ENCODE measurements around the gene BICC1. TPM values are rescaled to one million over a fixed set of nuclear protein-coding genes. Genes with fewer than 3 reads are reported as not detected.

BICC1 gene
- total and polyA plus RNA-seq, 2 experiments from 2014 or later, result 5.8 to 20.4 TPM

GRCh38 chr10:58840840-58841435, 328.3 kb downstream of the BICC1 start:
- Histone ChIP-seq H3K79me2 (no peaks in the 10 kb centered on the region), H3K27me3 (no peaks in the 10 kb centered on the region), H3K9me3 (ENCODE audit: low read depth) (no peaks in the 10 kb centered on the region), H3K4me3 (no peak overlapping the region), H3K36me3 (replicated peaks; ENCODE audit: insufficient read depth, low read depth) (no peaks in the 10 kb centered on the region), H3K4me2 (no peak overlapping the region), H4K20me1 (ENCODE audit: insufficient read depth, poor library complexity, severe bottlenecking) (no peaks in the 10 kb centered on the region), H3K9me2 (replicated peaks; ENCODE audit: insufficient read depth) (no peaks in the 10 kb centered on the region), H2AFZ (no peak overlapping the region), H3K4me1 (ENCODE audit: insufficient read depth) (no peaks in the 10 kb centered on the region), H3K27ac (no peak overlapping the region)
- WGBS (ENCODE audit: low lambda C conversion rate, missing lambda C conversion rate), result 94% methylated on average over 1 of the region's 1 CpG
- TF ChIP-seq EZH2phosphoT487 (IDR thresholded peaks at IDR 0.05; ENCODE audit: low read depth, severe bottlenecking, unreplicated experiment) (no peak), CTCF (IDR thresholded peaks at IDR 0.05; ENCODE audit: poor library complexity) (no peak), EZH2 (IDR thresholded peaks at IDR 0.05; ENCODE audit: borderline replicate concordance) (no peak)
- DNase-seq (ENCODE audit: low spot score), result no peak

GRCh38 chr10:58842860-58843376, 330.2 kb downstream of the BICC1 start:
- no peaks in the 10 kb centered on the region for H3K9me3 ChIP-seq (ENCODE audit: low read depth)
- no peaks in the 10 kb centered on the region for H4K20me1 ChIP-seq (ENCODE audit: insufficient read depth, poor library complexity, severe bottlenecking)
- H2AFZ ChIP-seq, result no peak overlapping the region
- no peaks in the 10 kb centered on the region for H3K4me1 ChIP-seq (ENCODE audit: insufficient read depth)
- H3K27me3 ChIP-seq, result no peaks in the 10 kb centered on the region
- no peak overlapping the region for H3K4me3 ChIP-seq
- DNase-seq (ENCODE audit: low spot score), result no peak
- H3K9me2 ChIP-seq (replicated peaks; ENCODE audit: insufficient read depth), result no peaks in the 10 kb centered on the region
- 91% methylated on average over 4 of the region's 4 CpGs for WGBS (ENCODE audit: low lambda C conversion rate, missing lambda C conversion rate)
- no peaks in the 10 kb centered on the region for H3K36me3 ChIP-seq (replicated peaks; ENCODE audit: insufficient read depth, low read depth)
- no peak overlapping the region for H3K27ac ChIP-seq
- TF ChIP-seq EZH2phosphoT487 (IDR thresholded peaks at IDR 0.05; ENCODE audit: low read depth, severe bottlenecking, unreplicated experiment) (no peak), EZH2 (IDR thresholded peaks at IDR 0.05; ENCODE audit: borderline replicate concordance) (no peak), CTCF (IDR thresholded peaks at IDR 0.05; ENCODE audit: poor library complexity) (no peak)
- H3K79me2 ChIP-seq, result no peaks in the 10 kb centered on the region
- no peak overlapping the region for H3K4me2 ChIP-seq

GRCh38 chr10:58843760-58844159, 331.1 kb downstream of the BICC1 start:
- Histone ChIP-seq H3K27me3 (no peaks in the 10 kb centered on the region), H3K79me2 (no peaks in the 10 kb centered on the region), H3K27ac (no peak overlapping the region), H3K9me2 (replicated peaks; ENCODE audit: insufficient read depth) (no peaks in the 10 kb centered on the region), H3K4me1 (ENCODE audit: insufficient read depth) (no peaks in the 10 kb centered on the region), H3K4me2 (no peak overlapping the region), H3K4me3 (no peak overlapping the region), H3K36me3 (replicated peaks; ENCODE audit: insufficient read depth, low read depth) (no peaks in the 10 kb centered on the region), H2AFZ (no peak overlapping the region), H3K9me3 (ENCODE audit: low read depth) (no peaks in the 10 kb centered on the region), H4K20me1 (ENCODE audit: insufficient read depth, poor library complexity, severe bottlenecking) (no peaks in the 10 kb centered on the region)
- TF ChIP-seq EZH2phosphoT487 (IDR thresholded peaks at IDR 0.05; ENCODE audit: low read depth, severe bottlenecking, unreplicated experiment), result no peak
- no peak for TF ChIP-seq EZH2 (IDR thresholded peaks at IDR 0.05; ENCODE audit: borderline replicate concordance)
- no peak for TF ChIP-seq CTCF (IDR thresholded peaks at IDR 0.05; ENCODE audit: poor library complexity)
- no peak for DNase-seq (ENCODE audit: low spot score)
- WGBS (ENCODE audit: low lambda C conversion rate, missing lambda C conversion rate), result 93% methylated on average over 4 of the region's 4 CpGs
